HS-27A (cell line): Measurements from ENCODE around the gene RNF183.
A peak's percentile ranks its signal among the peaks of the same experiment; 100 is the strongest.
"Not testable (repeated sequence)": the region's sequence is repeated elsewhere in the genome, so short reads cannot be mapped to it uniquely, and the experiment has no call there.

ENCODE experiments used
- DNase-seq: peaks from one replicate; pipeline ENCODE4 v3.0.0-alpha.2; 2012; ENCODE audit warnings: low read depth, missing footprints

RNF183 gene

GRCh38 chr9:113274474-113275156 lies 28.6 kb downstream of the RNF183 start:
- DNase-seq, result peak; percentile 17

- DNase-seq, result no peak
Observed at GRCh38 chr9:113269871-113270270, 33.3 kb downstream of the RNF183 start.

- DNase-seq, result no peak
Observed at GRCh38 chr9:113269355-113269754, 33.8 kb downstream of the RNF183 start.

- DNase-seq, result no peak
Observed at GRCh38 chr9:113267911-113268566, 35.1 kb downstream of the RNF183 start.

GRCh38 chr9:113266174-113266573 lies 37.0 kb downstream of the RNF183 start:
- DNase-seq, result no peak

- DNase-seq, result no peak
Observed at GRCh38 chr9:113261917-113262671, 41.1 kb downstream of the RNF183 start.

- no peak for DNase-seq
Observed at GRCh38 chr9:113258282-113258681, 44.9 kb downstream of the RNF183 start.

- DNase-seq, result no peak
Observed at GRCh38 chr9:113257863-113258262, 45.3 kb downstream of the RNF183 start.

GRCh38 chr9:113255438-113255837 lies 47.7 kb downstream of the RNF183 start:
- DNase-seq, result no peak

- no peak for DNase-seq
Observed at GRCh38 chr9:113254991-113255390, 48.2 kb downstream of the RNF183 start.

- DNase-seq, result no peak
Observed at GRCh38 chr9:113250807-113251206, 52.4 kb downstream of the RNF183 start.

- DNase-seq, result not testable (repeated sequence)
Observed at GRCh38 chr9:113249661-113250060, 53.5 kb downstream of the RNF183 start.

GRCh38 chr9:113247640-113248039 lies 55.5 kb downstream of the RNF183 start:
- DNase-seq, result no peak
